Measurements from ENCODE around the gene ASB6. TPM values are rescaled to one million over a fixed set of nuclear protein-coding genes. Genes with fewer than 3 reads are reported as not detected.

ASB6 gene
- polyA plus RNA-seq, 1 of the 3 experiments (the other 2 are of a cell fraction) = 35.9 TPM

DNA sequence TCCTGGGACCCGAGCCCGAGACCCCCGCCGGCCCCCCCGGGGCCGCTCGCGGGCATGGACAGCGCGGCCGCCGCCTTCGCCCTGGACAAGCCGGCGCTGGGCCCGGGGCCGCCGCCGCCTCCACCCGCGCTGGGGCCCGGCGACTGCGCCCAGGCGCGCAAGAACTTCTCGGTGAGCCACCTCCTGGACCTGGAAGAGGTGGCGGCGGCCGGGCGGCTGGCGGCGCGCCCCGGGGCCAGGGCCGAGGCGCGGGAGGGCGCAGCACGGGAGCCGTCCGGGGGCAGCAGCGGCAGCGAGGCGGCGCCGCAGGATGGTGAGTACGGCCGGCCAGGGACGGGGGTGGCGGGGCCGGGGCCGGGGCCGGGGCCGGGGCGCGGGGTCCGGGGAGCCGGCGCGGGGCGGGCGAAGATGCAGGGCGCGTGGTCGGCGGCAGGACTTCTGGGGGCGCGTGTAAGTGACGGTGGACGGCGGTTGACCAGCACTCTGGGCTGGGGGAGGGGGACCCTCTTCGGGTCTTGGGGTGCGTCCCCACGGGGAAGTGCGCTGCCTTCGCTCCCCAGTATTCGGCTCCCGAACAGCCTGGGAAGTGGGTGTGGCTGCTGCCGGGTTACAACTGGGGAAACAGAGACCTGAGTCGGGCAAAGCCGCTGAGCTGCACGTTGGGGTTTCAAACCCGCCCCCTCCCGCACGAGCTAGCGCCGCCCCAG lies 24.0 kb upstream of the ASB6 start:
- Histone ChIP-seq H3K4me1 (ENCODE audit: control insufficient read depth in 1 of 2, insufficient read depth in 2 of 2, low read depth in 1 of 2, low read length in 1 of 2) (peaks cover 0 to 15% of the 10 kb centered on the region in 2 experiments; a peak in 1 of 4 replicates), H3K9me2 (no peaks in the 10 kb centered on the region), H3K79me2 (ENCODE audit: insufficient read depth) (no peaks in the 10 kb centered on the region), H3K4me2 (no peak overlapping the region), H3K9me3 (no peaks in the 10 kb centered on the region), H3K27me3 (ENCODE audit: insufficient read depth) (no peaks in the 10 kb centered on the region; the same call in 1 of the 2 replicates), H2AFZ (ENCODE audit: low read depth) (no peak overlapping the region), H3K27ac (ENCODE audit: low read depth in 2 of 2, low read length in 1 of 2) (peak overlapping the region in 1 of 2 experiments; percentile 78; a peak in 1 of 4 replicates), H3K4me3 (ENCODE audit: low read depth in 2 of 2, low read length in 1 of 2) (peak overlapping the region in 1 of 2 experiments; percentile 51; a peak in 2 of 4 replicates), H4K20me1 (ENCODE audit: insufficient read depth) (no peaks in the 10 kb centered on the region), H3K9ac (no peak overlapping the region), H3F3A (replicated peaks; ENCODE audit: insufficient read depth) (peaks cover 3% of the 10 kb centered on the region), H3K36me3 (replicated peaks in 1 of 2; ENCODE audit: control insufficient read depth in 1 of 2, insufficient read depth in 2 of 2, low read length in 1 of 2) (no peaks in the 10 kb centered on the region)
- TF ChIP-seq NRF1 (IDR thresholded peaks at IDR 0.05; ENCODE audit: low read depth, low read length) (no peak), RCOR1 (IDR thresholded peaks at IDR 0.05; ENCODE audit: low read length) (no peak), RXRA (IDR thresholded peaks at IDR 0.05; ENCODE audit: borderline replicate concordance, low read depth) (no peak), JUND (IDR thresholded peaks at IDR 0.05) (no peak), FOSL2 (IDR thresholded peaks at IDR 0.05; ENCODE audit: borderline replicate concordance, low read depth) (no peak)
- TF ChIP-seq, protein P1, sequence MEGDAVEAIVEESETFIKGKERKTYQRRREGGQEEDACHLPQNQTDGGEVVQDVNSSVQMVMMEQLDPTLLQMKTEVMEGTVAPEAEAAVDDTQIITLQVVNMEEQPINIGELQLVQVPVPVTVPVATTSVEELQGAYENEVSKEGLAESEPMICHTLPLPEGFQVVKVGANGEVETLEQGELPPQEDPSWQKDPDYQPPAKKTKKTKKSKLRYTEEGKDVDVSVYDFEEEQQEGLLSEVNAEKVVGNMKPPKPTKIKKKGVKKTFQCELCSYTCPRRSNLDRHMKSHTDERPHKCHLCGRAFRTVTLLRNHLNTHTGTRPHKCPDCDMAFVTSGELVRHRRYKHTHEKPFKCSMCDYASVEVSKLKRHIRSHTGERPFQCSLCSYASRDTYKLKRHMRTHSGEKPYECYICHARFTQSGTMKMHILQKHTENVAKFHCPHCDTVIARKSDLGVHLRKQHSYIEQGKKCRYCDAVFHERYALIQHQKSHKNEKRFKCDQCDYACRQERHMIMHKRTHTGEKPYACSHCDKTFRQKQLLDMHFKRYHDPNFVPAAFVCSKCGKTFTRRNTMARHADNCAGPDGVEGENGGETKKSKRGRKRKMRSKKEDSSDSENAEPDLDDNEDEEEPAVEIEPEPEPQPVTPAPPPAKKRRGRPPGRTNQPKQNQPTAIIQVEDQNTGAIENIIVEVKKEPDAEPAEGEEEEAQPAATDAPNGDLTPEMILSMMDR (IDR thresholded peaks at IDR 0.05) = no peak
- WGBS (ENCODE audit: low lambda C conversion rate) = 32% methylated on average over 22 of the region's 88 CpGs
- ChIA-PET POLR2A (interaction anchor here (0.6 to 1.5 kb wide), 2 partner anchors 9 to 10 kb away, joined by 3 to 7 read pairs; no protein-coding TSS in a partner anchor), CTCF (interaction anchor here (0.9 to 2.2 kb wide), 5 partner anchors 9 to 125 kb away, joined by 3 to 5 read pairs (median 4); no protein-coding TSS in a partner anchor)
- peak; percentile 74 for DNase-seq

DNA sequence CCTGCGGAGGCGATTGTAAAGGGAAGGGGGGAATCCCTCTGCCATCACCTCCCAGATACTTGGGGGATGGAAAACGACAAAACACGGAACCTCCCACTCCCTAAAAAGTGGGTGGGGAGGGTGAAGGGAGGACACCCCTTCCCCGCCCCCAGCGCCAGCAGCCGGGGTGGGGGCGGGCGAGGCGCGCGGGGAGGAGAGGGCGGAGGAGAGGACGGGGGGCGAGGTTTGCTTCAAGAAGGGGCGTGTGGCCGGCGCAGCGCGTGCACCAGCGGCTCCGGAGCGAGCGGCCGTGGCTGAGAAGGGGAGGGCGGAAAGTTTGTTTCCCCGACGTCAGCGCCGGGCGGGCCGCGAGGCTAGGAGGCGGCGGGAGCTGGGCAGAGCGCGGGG lies 23.4 kb upstream of the ASB6 start, which contains the start of gene PRRX2:
TSS of gene PRRX2 (plus strand) at position 259 of the 387 bp plus-strand sequence. CDS start 221 bp downstream, outside the sequence.
- Histone ChIP-seq H3F3A (replicated peaks; ENCODE audit: insufficient read depth) (peaks cover 3% of the 10 kb centered on the region), H3K4me1 (ENCODE audit: control insufficient read depth in 1 of 2, insufficient read depth in 2 of 2, low read depth in 1 of 2, low read length in 1 of 2) (peaks cover 0 to 15% of the 10 kb centered on the region in 2 experiments; a peak in 1 of 4 replicates), H2AFZ (ENCODE audit: low read depth) (no peak within 1 kb of the TSS), H3K9me3 (no peaks in the 10 kb centered on the region), H3K79me2 (ENCODE audit: insufficient read depth) (no peaks in the 10 kb centered on the region), H3K4me3 (ENCODE audit: low read depth in 2 of 2, low read length in 1 of 2) (peak within 1 kb of the TSS in 1 of 2 experiments; percentile 51; a peak in 2 of 4 replicates), H3K9me2 (no peaks in the 10 kb centered on the region), H3K27me3 (ENCODE audit: insufficient read depth) (no peaks in the 10 kb centered on the region; the same call in 1 of the 2 replicates), H3K27ac (ENCODE audit: low read depth in 2 of 2, low read length in 1 of 2) (peak within 1 kb of the TSS in 1 of 2 experiments; percentile 78; a peak in 2 of 4 replicates), H3K9ac (no peak within 1 kb of the TSS), H3K4me2 (peak within 1 kb of the TSS; percentile 33; the same call in 1 of the 2 replicates), H3K36me3 (replicated peaks in 1 of 2; ENCODE audit: control insufficient read depth in 1 of 2, insufficient read depth in 2 of 2, low read length in 1 of 2) (no peaks in the 10 kb centered on the region), H4K20me1 (ENCODE audit: insufficient read depth) (no peaks in the 10 kb centered on the region)
- DNase-seq = peak; percentile 92
- TF ChIP-seq, protein P2, sequence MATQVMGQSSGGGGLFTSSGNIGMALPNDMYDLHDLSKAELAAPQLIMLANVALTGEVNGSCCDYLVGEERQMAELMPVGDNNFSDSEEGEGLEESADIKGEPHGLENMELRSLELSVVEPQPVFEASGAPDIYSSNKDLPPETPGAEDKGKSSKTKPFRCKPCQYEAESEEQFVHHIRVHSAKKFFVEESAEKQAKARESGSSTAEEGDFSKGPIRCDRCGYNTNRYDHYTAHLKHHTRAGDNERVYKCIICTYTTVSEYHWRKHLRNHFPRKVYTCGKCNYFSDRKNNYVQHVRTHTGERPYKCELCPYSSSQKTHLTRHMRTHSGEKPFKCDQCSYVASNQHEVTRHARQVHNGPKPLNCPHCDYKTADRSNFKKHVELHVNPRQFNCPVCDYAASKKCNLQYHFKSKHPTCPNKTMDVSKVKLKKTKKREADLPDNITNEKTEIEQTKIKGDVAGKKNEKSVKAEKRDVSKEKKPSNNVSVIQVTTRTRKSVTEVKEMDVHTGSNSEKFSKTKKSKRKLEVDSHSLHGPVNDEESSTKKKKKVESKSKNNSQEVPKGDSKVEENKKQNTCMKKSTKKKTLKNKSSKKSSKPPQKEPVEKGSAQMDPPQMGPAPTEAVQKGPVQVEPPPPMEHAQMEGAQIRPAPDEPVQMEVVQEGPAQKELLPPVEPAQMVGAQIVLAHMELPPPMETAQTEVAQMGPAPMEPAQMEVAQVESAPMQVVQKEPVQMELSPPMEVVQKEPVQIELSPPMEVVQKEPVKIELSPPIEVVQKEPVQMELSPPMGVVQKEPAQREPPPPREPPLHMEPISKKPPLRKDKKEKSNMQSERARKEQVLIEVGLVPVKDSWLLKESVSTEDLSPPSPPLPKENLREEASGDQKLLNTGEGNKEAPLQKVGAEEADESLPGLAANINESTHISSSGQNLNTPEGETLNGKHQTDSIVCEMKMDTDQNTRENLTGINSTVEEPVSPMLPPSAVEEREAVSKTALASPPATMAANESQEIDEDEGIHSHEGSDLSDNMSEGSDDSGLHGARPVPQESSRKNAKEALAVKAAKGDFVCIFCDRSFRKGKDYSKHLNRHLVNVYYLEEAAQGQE (IDR thresholded peaks at IDR 0.05; ENCODE audit: low read depth, low read length) = no peak
- TF ChIP-seq CHD2 (IDR thresholded peaks at IDR 0.05; ENCODE audit: low read length, partially characterized antibody) (peak; percentile 20), MXI1 (IDR thresholded peaks at IDR 0.05; ENCODE audit: low read depth, low read length) (0 out of 2 replicates have a peak, but pooled peaks have one; percentile 58)
- CTCF ChIA-PET = interaction anchor here (1.4 to 2.2 kb wide), 2 partner anchors 61 to 125 kb away, joined by 4 to 5 read pairs; no protein-coding TSS in a partner anchor
- whole genome bisulfite sequencing (ENCODE audit: low lambda C conversion rate) = 0% methylated on average over 2 of the region's 37 CpGs
- POLR2A ChIA-PET = interaction anchor here (1.5 kb wide), 1 partner anchor 10 kb away, joined by 7 read pairs; no protein-coding TSS in a partner anchor
